Stimulated activated CD8-positive, alpha-beta memory T cell treated with anti-CD3 and anti-CD28 coated beads, Interleukin-4, amount 100 ng/mL, for 4 hours (primary cell): Measurements from ENCODE around the gene DDI1.

Experiments
- DNase-seq, 2 donors: peaks; one replicate each; pipeline ENCODE4 v3.0.0-alpha.2; 2020; ENCODE audit warnings: low read depth in 2 of 2, low spot score in 1 of 2

Gene DDI1

GRCh38 chr11:104075706-104076105 lies 39.3 kb downstream of the DDI1 start:
- no peak for DNase-seq

DNA sequence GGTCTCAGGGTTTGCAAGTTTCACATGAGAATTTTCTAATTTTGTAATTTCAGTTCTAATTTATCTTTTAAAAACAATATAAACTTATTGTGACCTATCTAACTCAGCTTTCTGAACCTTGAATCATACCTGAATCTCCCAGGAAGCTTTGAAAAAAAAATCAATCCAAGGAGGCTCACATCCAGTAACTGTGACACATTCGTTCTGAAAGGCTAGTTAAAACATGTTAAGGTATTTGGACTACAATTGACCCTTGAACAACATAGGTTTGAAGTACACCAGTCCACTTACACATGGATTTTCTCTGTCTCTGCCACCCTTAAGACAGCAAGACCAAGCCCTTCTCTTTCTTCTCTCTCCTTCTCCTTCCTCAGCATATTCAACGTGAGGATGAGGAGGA lies 40.0 kb downstream of the DDI1 start:
- no peak for DNase-seq

GRCh38 chr11:104078245-104078644 lies 41.8 kb downstream of the DDI1 start:
- no peak for DNase-seq

GRCh38 chr11:104078995-104079394 lies 42.6 kb downstream of the DDI1 start:
- no peak for DNase-seq

DNA sequence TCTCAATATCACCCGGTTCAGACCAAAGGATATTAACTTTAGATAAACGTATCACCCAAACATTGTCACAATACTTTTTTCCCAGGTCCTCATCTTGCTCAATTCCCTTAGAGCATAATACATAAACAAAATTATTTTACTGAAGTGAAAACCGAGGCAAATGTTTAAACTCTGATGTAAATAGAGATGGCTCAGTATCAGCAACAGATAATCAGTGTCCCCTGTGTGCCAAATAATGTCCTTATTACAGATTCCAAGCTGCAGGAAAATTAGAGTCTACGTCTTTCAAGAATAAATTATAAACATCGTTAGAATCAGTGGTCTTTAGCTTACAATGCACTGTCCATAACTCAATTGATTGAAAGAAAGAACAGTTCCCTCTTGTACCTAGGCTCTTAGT lies 50.2 kb downstream of the DDI1 start:
- DNase-seq: no peak
